ENCODE results near the gene C2orf42. TPM values are rescaled to one million over a fixed set of nuclear protein-coding genes. Genes with fewer than 3 reads are reported as not detected.
A peak's percentile ranks its signal among the peaks of the same experiment; 100 is the strongest.
"Not testable (repeated sequence)": the region's sequence is repeated elsewhere in the genome, so short reads cannot be mapped to it uniquely, and the experiment has no call there.

Gene C2orf42
- polyA plus RNA-seq, 10 donors, result 7.7 to 12.7 (median 9.3) TPM

DNA sequence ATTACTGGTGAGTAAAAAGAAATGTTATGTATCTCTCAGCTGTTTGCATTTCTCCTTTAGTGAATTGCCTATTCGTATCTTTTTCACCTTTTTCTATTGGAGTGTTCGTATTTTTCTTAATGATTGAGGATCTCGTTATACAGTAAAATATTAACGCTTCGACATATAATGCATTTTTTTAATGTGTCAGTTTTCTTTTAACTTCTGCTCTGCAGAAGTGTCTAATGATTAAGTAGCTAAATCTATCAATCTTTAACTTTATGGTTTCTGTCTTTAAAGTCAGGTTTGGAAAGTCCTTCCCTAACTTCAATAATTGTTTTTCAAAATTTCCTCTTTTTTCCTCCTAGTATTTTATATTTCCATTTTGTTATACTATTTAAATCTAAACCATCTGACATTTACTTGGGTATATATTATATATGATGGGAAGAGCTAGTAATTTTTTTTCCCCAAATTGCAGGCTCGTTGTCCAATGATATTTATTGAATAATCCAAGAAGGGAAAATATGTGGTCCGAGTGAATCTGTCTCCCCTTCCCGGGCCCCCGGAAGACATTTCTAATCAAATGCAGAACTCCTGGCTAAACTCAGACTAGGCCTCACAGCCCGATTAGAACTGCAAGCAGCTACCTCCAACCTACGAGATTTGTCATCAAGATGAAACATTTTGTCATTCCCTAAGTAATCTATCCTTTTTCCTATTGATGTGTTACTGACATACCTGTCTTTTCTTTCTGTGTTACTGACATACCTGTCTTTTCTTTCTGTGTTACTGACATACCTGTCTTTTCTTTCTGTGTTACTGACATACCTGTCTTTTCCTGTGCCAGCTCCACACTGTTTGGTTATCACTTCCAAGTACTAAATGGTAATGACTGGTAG lies 86.3 kb downstream of the C2orf42 start:
- peak; percentile 85 to 95 (median 88) for DNase-seq

GRCh38 chr2:70103531-70104061 lies 87.2 kb downstream of the C2orf42 start:
- DNase-seq, result no peak

DNA sequence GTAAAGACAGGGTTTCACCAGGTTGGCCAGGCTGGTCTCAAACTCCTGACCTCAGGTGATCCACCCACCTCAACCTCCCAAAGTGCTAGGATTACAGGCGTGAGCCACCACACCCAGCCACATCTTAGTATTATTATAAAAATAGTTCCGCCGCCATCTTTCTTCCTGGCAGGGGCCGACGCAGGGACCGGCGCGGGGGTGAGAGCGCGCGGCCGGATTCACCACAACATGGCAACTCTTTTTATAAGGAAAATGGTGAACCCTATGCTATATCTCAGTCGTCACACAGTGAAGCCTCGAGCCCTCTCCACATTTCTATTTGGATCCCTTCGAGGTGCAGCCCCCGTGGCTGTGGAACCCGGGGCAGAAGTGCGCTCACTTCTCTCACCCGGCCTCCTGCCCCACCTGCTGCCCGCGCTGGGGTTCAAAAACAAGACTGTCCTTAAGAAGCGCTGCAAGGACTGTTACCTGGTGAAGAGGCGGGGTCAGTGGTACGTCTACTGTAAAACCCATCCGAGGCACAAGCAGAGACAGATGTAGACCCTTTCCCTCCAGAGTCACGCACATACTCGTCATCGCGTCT lies 88.4 kb downstream of the C2orf42 start:
- DNase-seq, result not testable (repeated sequence)

DNA sequence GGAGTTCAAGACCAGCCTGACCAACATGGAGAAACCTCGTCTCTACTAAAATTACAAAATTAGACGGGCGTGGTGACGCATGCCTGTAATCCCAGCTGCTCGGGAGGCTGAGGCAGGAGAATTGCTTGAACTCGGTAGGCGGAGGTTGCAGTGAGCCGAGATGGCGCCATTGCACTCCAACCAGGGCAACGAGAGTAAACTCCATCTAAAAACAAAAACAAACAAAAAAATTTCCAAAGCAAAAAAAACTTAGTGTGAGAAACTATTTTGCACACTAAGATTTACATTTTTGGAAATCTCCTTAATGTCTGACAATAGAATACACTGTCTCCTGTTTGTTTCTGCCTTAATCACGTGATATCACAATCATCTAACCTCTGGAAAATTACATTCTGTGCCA lies 89.1 kb downstream of the C2orf42 start:
- not testable (repeated sequence) for DNase-seq

- no peak for DNase-seq
These were observed 89.6 kb downstream of the C2orf42 start for GRCh38 chr2:70101174-70101573.

Other genes with a start within 250 kb of the C2orf42 start
- 1 to 10 TPM; 1.7 to 3.9 (median 2.6) TPM for gene ASPRV1, start 229.4 kb downstream of the C2orf42 start, polyA plus RNA-seq (ENCODE audit: insufficient read length in 10 of 10)
- 100 to 1,000 TPM; 236 to 302 (median 276) TPM for gene PCBP1, start 103.5 kb downstream of the C2orf42 start, polyA plus RNA-seq (ENCODE audit: insufficient read length in 10 of 10)
- 100 to 1,000 TPM; 137 to 307 (median 197) TPM for gene TIA1, start 57.6 kb upstream of the C2orf42 start, polyA plus RNA-seq (ENCODE audit: insufficient read length in 10 of 10)
- gene PCYOX1, start 67.1 kb upstream of the C2orf42 start, polyA plus RNA-seq (ENCODE audit: insufficient read length in 10 of 10), result 10 to 100 TPM; 21.7 to 39.7 (median 35.0) TPM
- 100 to 1,000 TPM in 2 of 10 donors, 10 to 100 TPM in 8; 65.2 to 108 (median 88.7) TPM for gene SNRPG, start 102.7 kb upstream of the C2orf42 start, polyA plus RNA-seq (ENCODE audit: insufficient read length in 10 of 10)
- gene FAM136A, start 111.0 kb upstream of the C2orf42 start, polyA plus RNA-seq (ENCODE audit: insufficient read length in 10 of 10), result 10 to 100 TPM; 35.0 to 46.6 (median 41.5) TPM